ENCODE results near the gene NPL. TPM values are rescaled to one million over a fixed set of nuclear protein-coding genes. Genes with fewer than 3 reads are reported as not detected.

The NPL gene
- polyA plus RNA-seq, 1 donor from 2014 or later = 1.2 TPM

GRCh38 chr1:182754087-182754486 is 35.5 kb upstream of the NPL start:
- no peak overlapping the region for H3K27ac ChIP-seq (ENCODE audit: low read length)
- no peak overlapping the region for H3K4me2 ChIP-seq (ENCODE audit: low read length)
- H3F3A ChIP-seq (ENCODE audit: insufficient read depth, low read length, poor library complexity, severe bottlenecking) = no peaks in the 10 kb centered on the region
- H3K9me2 ChIP-seq (ENCODE audit: insufficient read depth, low read length) = no peaks in the 10 kb centered on the region
- no peaks in the 10 kb centered on the region for H4K20me1 ChIP-seq (ENCODE audit: insufficient read depth)
- H3K9me3 ChIP-seq (ENCODE audit: low read length) = no peaks in the 10 kb centered on the region
- no peak overlapping the region for H3K4me3 ChIP-seq (ENCODE audit: low read length)
- no peaks in the 10 kb centered on the region for H3K36me3 ChIP-seq (ENCODE audit: insufficient read depth, low read length)
- TF ChIP-seq TAF1 (IDR thresholded peaks at IDR 0.05; ENCODE audit: low read depth) (no peak), EZH2 (IDR thresholded peaks at IDR 0.05; ENCODE audit: borderline replicate concordance, insufficient read depth, low read length, poor library complexity, severe bottlenecking) (no peak), RAD21 (conservative IDR thresholded peaks at IDR 0.05) (no peak), EP300 (conservative IDR thresholded peaks at IDR 0.05; ENCODE audit: poor library complexity, severe bottlenecking) (no peak), SMC3 (conservative IDR thresholded peaks at IDR 0.05; ENCODE audit: poor library complexity) (no peak), REST (IDR thresholded peaks at IDR 0.05; ENCODE audit: borderline replicate concordance) (no peak), CTCF (IDR thresholded peaks at IDR 0.05; ENCODE audit: poor library complexity, severe bottlenecking) (no peak), POLR2AphosphoS5 (IDR thresholded peaks at IDR 0.05) (no peak), MXI1 (conservative IDR thresholded peaks at IDR 0.05; ENCODE audit: poor library complexity, severe bottlenecking) (no peak)
- no peak overlapping the region for H2AFZ ChIP-seq (ENCODE audit: low read depth, low read length)
- H3K9ac ChIP-seq (ENCODE audit: low read length) = no peak overlapping the region
- H3K79me2 ChIP-seq (replicated peaks; ENCODE audit: insufficient read depth, low read length) = no peaks in the 10 kb centered on the region
- H3K27me3 ChIP-seq (ENCODE audit: insufficient read depth, low read depth, low read length) = no peaks in the 10 kb centered on the region

- H3K4me3 ChIP-seq (ENCODE audit: low read length) = no peak overlapping the region
- no peak overlapping the region for H2AFZ ChIP-seq (ENCODE audit: low read depth, low read length)
- no peaks in the 10 kb centered on the region for H3K36me3 ChIP-seq (ENCODE audit: insufficient read depth, low read length)
- H3K27me3 ChIP-seq (ENCODE audit: insufficient read depth, low read depth, low read length) = no peaks in the 10 kb centered on the region
- TF ChIP-seq RAD21 (conservative IDR thresholded peaks at IDR 0.05) = no peak
- H3K9me3 ChIP-seq (ENCODE audit: low read length) = no peaks in the 10 kb centered on the region
- H3F3A ChIP-seq (ENCODE audit: insufficient read depth, low read length, poor library complexity, severe bottlenecking) = no peaks in the 10 kb centered on the region
- no peaks in the 10 kb centered on the region for H4K20me1 ChIP-seq (ENCODE audit: insufficient read depth)
- no peaks in the 10 kb centered on the region for H3K79me2 ChIP-seq (replicated peaks; ENCODE audit: insufficient read depth, low read length)
- no peaks in the 10 kb centered on the region for H3K9me2 ChIP-seq (ENCODE audit: insufficient read depth, low read length)
- H3K27ac ChIP-seq (ENCODE audit: low read length) = no peak overlapping the region
- no peak overlapping the region for H3K9ac ChIP-seq (ENCODE audit: low read length)
- no peak overlapping the region for H3K4me2 ChIP-seq (ENCODE audit: low read length)
Measured at GRCh38 chr1:182754543-182755314, 34.8 kb upstream of the NPL start.
